Measurements from ENCODE around the gene TPM3. TPM values are rescaled to one million over a fixed set of nuclear protein-coding genes. Genes with fewer than 3 reads are reported as not detected.

Gene TPM3
- total RNA-seq, 1 donor from 2014 or later, result 161 TPM

DNA sequence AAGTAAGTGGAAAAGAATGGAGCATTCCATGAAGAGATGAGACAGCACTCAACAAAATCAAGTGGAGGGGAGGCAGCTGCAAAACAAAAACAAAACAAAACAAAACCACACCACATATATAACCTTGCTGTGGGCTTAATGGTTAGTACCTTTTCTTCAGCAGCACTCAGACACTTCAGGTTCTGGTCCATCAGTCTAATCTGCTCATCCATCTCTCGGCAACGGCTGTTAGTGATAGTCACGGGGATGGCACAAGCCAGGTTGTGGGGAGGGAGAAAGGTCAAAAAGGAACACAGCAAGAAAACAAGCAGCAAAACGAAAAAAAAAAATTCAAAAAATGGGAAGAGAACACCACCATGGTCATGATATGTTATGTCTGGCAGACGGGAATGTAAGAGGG is 20.0 kb downstream of the TPM3 start:
- no peak overlapping the region for H3K4me3 ChIP-seq
- peaks cover 90% of the 10 kb centered on the region for H3K36me3 ChIP-seq
- no peak for DNase-seq
- no peaks in the 10 kb centered on the region for H3K27me3 ChIP-seq (ENCODE audit: low read depth)
- intact Hi-C loops (cut with micrococcal nuclease), result no loop called here
- no peaks in the 10 kb centered on the region for H3K9me3 ChIP-seq (replicated peaks)
- no peak overlapping the region for H3K27ac ChIP-seq (replicated peaks)
- TF ChIP-seq, protein P1, sequence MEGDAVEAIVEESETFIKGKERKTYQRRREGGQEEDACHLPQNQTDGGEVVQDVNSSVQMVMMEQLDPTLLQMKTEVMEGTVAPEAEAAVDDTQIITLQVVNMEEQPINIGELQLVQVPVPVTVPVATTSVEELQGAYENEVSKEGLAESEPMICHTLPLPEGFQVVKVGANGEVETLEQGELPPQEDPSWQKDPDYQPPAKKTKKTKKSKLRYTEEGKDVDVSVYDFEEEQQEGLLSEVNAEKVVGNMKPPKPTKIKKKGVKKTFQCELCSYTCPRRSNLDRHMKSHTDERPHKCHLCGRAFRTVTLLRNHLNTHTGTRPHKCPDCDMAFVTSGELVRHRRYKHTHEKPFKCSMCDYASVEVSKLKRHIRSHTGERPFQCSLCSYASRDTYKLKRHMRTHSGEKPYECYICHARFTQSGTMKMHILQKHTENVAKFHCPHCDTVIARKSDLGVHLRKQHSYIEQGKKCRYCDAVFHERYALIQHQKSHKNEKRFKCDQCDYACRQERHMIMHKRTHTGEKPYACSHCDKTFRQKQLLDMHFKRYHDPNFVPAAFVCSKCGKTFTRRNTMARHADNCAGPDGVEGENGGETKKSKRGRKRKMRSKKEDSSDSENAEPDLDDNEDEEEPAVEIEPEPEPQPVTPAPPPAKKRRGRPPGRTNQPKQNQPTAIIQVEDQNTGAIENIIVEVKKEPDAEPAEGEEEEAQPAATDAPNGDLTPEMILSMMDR (IDR thresholded peaks at IDR 0.05; ENCODE audit: borderline replicate concordance), result no peak
- H3K4me1 ChIP-seq, result peaks cover 17% of the 10 kb centered on the region

DNA sequence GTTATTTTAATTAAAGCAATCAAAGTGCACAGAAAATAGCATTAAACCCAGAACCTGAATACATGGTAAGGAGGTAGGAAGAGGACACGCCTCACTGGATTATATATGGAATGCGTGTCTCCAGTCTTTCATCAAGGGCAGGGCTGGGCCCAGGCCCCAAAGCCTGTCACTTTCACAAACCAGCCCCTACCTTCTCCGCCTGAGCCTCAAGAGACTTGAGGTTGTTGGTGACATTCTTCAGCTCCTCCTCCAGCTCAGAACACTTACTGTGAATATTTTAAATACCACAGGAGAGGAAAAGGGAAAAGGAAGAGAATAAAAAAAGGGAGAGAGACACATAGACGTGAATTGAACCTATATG is 20.7 kb downstream of the TPM3 start:
- no peak overlapping the region for H3K4me3 ChIP-seq
- no peak overlapping the region for H3K27ac ChIP-seq (replicated peaks)
- H3K4me1 ChIP-seq, result peaks cover 10% of the 10 kb centered on the region
- no peaks in the 10 kb centered on the region for H3K9me3 ChIP-seq (replicated peaks)
- TF ChIP-seq, protein P1 (IDR thresholded peaks at IDR 0.05; ENCODE audit: borderline replicate concordance), result no peak
- no peaks in the 10 kb centered on the region for H3K27me3 ChIP-seq (ENCODE audit: low read depth)
- intact Hi-C loops (cut with micrococcal nuclease), result no loop called here
- H3K36me3 ChIP-seq, result peaks cover 97% of the 10 kb centered on the region
- DNase-seq, result no peak

DNA sequence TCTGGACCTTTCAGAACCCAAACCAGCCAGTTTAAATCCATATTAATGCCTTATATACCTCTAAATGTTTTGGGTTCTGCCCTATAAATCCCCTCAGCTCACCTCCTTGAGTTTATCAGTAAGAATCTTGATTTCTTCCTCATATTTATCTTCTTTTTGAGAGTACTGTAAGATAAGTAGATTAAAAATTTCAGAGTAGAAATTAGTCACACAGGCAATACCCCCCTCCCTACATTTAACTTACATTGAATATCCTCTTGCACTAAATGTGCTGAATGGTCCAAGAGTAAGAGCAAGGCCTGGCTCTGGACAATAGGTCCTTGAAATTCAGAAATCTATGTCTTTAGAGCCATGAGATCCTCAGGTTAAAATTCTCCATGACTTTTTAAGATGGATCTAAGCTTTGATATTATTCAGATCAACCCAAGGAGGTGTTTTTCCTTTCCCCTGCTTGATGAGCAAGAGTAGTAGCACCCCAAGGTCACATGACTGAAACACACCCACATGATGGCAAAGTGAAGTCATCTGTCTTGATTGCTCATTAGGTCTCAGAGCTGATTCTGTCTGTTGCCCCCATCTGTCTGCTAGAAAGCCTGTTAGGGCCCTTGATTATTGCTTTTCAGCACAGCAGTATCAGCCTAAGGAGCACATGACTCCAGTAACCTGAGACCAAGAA is 21.2 kb downstream of the TPM3 start:
- H3K27ac ChIP-seq (replicated peaks), result no peak overlapping the region
- no peak overlapping the region for H3K4me3 ChIP-seq
- H3K27me3 ChIP-seq (ENCODE audit: low read depth), result no peaks in the 10 kb centered on the region
- no peaks in the 10 kb centered on the region for H3K9me3 ChIP-seq (replicated peaks)
- intact Hi-C loops (cut with micrococcal nuclease), result no loop called here
- DNase-seq, result no peak
- TF ChIP-seq, protein P1 (IDR thresholded peaks at IDR 0.05; ENCODE audit: borderline replicate concordance), result no peak
- peaks cover 5% of the 10 kb centered on the region for H3K4me1 ChIP-seq
- H3K36me3 ChIP-seq, result peaks cover 98% of the 10 kb centered on the region

DNA sequence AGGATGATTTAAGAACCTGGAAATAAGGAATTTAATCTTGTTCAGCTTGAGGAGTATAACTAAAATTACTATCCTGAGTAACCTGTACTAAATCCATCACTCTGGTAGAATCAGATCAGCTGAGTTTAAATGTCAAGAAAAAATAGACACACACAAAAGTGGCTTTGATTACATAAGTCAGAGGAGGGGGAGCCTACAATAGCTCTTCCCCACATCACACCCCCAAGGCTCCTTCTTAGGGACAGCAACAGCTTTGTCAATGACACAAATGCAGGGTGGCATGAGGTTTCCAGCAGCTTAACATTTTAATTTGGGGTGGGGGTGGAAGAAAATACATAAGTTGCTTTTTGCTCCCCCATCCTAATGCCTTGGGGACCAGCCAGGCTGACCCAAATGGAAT is 24.4 kb downstream of the TPM3 start:
- Histone ChIP-seq H3K36me3 (peaks cover 98% of the 10 kb centered on the region), H3K27ac (replicated peaks) (no peak overlapping the region), H3K27me3 (ENCODE audit: low read depth) (no peaks in the 10 kb centered on the region), H3K9me3 (replicated peaks) (no peaks in the 10 kb centered on the region), H3K4me3 (no peak overlapping the region), H3K4me1 (no peaks in the 10 kb centered on the region)
- no peak for DNase-seq
- intact Hi-C loops (cut with micrococcal nuclease), result no loop called here
- TF ChIP-seq, protein P1 (IDR thresholded peaks at IDR 0.05; ENCODE audit: borderline replicate concordance), result no peak

DNA sequence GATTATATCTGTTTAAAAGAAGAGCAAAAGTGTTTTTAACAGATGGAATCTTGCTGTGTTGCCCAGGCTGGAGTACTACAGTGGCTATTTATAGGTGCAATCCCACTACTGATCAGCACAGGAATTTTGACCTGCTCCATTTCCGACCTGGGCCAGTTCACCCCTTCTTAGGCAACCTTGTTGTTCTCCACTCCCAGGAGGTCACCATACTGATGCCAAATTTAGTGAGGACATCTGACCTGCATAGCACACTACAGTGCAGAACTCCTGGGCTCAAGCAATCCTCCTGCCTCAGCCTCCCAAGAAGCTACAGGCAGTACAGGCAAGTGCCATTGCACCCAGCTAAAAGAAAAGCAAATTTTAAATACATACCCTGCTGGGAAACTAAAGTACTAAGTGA is 25.7 kb downstream of the TPM3 start:
- no peaks in the 10 kb centered on the region for H3K4me1 ChIP-seq
- intact Hi-C loops (cut with micrococcal nuclease), result no loop called here
- H3K36me3 ChIP-seq, result peaks cover 95% of the 10 kb centered on the region
- H3K27me3 ChIP-seq (ENCODE audit: low read depth), result no peaks in the 10 kb centered on the region
- H3K4me3 ChIP-seq, result no peak overlapping the region
- TF ChIP-seq, protein P1 (IDR thresholded peaks at IDR 0.05; ENCODE audit: borderline replicate concordance), result no peak
- H3K27ac ChIP-seq (replicated peaks), result no peak overlapping the region
- H3K9me3 ChIP-seq (replicated peaks), result no peaks in the 10 kb centered on the region
- DNase-seq, result no peak
